ENCODE results near the gene KRTAP2-2. TPM values are rescaled to one million over a fixed set of nuclear protein-coding genes. Genes with fewer than 3 reads are reported as not detected.

The KRTAP2-2 gene
- total RNA-seq, 1 donor from 2014 or later: not detected

DNA sequence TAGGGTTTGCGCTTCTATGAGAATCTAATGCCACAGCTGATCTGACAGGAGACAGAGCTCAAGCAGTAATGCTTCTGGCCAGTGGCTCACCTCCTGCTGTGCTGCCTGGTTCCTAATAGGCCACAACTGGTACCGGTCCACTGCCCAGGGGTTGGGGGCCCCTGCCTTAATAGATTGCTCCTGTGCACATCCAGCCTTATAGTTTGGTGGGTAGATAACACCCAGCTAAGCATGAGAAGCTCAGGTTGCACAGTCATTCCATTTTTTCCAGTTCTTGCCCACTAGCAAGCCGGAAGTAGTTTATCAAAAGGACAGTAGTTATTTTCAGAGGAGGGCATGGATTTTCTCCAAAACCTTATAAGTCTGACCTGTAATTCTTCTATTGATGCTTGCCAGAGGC lies 35.6 kb downstream of the KRTAP2-2 start:
- Histone ChIP-seq H3K4me3 (ENCODE audit: low read depth, low read length) (no peak overlapping the region), H3K36me3 (ENCODE audit: control insufficient read depth, insufficient read depth, low read length) (no peaks in the 10 kb centered on the region), H3K27me3 (ENCODE audit: control insufficient read depth, insufficient read depth, low read length) (no peaks in the 10 kb centered on the region)
- TF ChIP-seq, protein P1, sequence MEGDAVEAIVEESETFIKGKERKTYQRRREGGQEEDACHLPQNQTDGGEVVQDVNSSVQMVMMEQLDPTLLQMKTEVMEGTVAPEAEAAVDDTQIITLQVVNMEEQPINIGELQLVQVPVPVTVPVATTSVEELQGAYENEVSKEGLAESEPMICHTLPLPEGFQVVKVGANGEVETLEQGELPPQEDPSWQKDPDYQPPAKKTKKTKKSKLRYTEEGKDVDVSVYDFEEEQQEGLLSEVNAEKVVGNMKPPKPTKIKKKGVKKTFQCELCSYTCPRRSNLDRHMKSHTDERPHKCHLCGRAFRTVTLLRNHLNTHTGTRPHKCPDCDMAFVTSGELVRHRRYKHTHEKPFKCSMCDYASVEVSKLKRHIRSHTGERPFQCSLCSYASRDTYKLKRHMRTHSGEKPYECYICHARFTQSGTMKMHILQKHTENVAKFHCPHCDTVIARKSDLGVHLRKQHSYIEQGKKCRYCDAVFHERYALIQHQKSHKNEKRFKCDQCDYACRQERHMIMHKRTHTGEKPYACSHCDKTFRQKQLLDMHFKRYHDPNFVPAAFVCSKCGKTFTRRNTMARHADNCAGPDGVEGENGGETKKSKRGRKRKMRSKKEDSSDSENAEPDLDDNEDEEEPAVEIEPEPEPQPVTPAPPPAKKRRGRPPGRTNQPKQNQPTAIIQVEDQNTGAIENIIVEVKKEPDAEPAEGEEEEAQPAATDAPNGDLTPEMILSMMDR (IDR thresholded peaks at IDR 0.05; ENCODE audit: insufficient read depth, low read length, poor library complexity, severe bottlenecking): no peak
- DNase-seq (ENCODE audit: low read depth): no peak

DNA sequence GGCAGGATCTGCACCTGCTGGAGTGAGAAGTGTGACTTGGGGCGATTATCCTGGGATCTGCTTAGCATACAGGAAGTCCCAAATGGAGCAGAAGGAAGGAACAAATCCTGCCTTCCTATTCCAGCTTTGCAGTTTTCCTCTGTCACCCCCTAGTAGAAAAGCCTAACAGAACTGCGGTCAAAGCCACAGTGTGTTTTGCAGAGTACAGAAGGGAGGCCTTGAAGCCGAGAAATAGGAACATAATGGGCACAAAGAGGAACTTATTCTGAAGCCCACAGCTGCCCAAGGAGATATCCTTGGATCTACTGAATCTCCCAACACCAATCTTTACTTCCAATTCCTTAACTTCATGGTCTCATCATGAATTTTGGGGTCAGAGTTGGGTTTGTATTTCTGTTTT lies 36.5 kb downstream of the KRTAP2-2 start:
- no peaks in the 10 kb centered on the region for H3K27me3 ChIP-seq (ENCODE audit: control insufficient read depth, insufficient read depth, low read length)
- TF ChIP-seq, protein P1 (IDR thresholded peaks at IDR 0.05; ENCODE audit: insufficient read depth, low read length, poor library complexity, severe bottlenecking): no peak
- H3K4me3 ChIP-seq (ENCODE audit: low read depth, low read length): no peak overlapping the region
- no peak for DNase-seq (ENCODE audit: low read depth)
- H3K36me3 ChIP-seq (ENCODE audit: control insufficient read depth, insufficient read depth, low read length): no peaks in the 10 kb centered on the region

DNA sequence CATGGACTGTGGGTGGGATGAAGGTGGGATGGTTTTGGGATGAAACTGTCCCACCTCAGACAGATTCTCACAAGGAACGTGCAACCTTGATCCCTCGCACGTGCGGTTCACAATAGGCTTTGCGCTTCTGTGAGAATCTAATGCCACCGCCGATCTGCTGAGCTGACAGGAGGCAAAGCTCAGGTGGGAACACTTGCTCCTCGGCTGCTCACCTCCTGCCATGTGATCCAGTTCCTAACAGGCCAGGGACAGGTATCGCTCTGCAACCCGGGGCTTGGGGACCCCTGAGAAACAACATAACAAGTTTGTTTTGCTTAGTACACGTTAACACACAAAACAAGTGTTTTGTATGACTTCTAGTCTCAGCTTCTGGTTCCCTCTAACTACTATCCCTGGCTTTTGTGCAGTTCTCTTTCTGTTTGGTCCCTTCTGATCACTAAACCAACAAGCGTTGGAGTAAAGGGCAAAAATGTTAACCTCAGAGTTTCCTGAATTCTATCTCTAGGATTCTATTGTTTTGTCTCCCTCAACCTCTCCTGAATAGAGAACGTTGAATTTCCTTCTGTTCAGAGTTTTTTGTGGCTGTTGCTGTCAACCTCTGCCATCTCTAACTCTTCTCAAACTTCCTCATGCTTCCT lies 38.3 kb downstream of the KRTAP2-2 start:
- TF ChIP-seq, protein P1 (IDR thresholded peaks at IDR 0.05; ENCODE audit: insufficient read depth, low read length, poor library complexity, severe bottlenecking): no peak
- no peak for DNase-seq (ENCODE audit: low read depth)
- Histone ChIP-seq H3K4me3 (ENCODE audit: low read depth, low read length) (no peak overlapping the region), H3K27me3 (ENCODE audit: control insufficient read depth, insufficient read depth, low read length) (no peaks in the 10 kb centered on the region), H3K36me3 (ENCODE audit: control insufficient read depth, insufficient read depth, low read length) (no peaks in the 10 kb centered on the region)

DNA sequence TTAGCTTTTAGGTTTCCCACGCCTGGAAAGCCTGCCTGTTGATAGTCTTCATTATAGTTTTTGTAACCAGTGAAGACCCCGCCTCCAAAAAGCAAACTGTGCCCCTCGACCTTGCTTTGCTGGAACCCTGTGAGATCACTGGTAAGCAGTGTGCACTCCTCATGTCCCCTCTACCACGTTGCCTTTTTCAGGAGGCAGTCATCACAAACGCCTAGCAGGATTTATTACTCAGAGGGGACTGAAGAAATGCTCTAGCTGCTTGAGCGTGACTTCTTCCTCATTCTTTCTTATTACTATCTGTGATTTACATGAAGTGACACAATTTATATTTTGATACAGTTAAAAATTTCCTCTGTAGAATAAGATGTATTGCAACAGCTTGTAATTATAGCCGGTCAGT lies 39.6 kb downstream of the KRTAP2-2 start:
- Histone ChIP-seq H3K27me3 (ENCODE audit: control insufficient read depth, insufficient read depth, low read length) (no peaks in the 10 kb centered on the region), H3K36me3 (ENCODE audit: control insufficient read depth, insufficient read depth, low read length) (no peaks in the 10 kb centered on the region), H3K4me3 (ENCODE audit: low read depth, low read length) (no peak overlapping the region)
- TF ChIP-seq, protein P1 (IDR thresholded peaks at IDR 0.05; ENCODE audit: insufficient read depth, low read length, poor library complexity, severe bottlenecking): no peak
- DNase-seq (ENCODE audit: low read depth): no peak

DNA sequence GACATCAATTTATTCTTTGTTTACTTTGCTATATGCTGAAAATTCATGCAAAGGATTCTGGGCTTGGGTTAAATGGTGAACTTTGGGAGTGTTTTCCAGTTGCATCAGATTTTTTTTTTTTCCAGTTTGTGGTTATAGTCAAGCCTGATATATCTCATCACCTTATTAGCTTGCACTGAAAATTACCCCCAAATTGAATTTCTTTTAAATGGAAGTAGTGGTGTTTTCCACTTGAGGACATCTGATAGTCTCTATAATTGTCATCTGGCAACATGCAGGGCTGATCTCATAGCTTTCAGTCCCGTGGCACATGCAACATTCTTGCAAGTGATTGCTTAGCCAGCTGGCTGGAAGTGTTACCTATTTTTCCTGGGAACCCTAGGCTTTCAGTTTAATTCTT lies 41.4 kb downstream of the KRTAP2-2 start:
- DNase-seq (ENCODE audit: low read depth): no peak
- TF ChIP-seq, protein P1 (IDR thresholded peaks at IDR 0.05; ENCODE audit: insufficient read depth, low read length, poor library complexity, severe bottlenecking): no peak
- Histone ChIP-seq H3K27me3 (ENCODE audit: control insufficient read depth, insufficient read depth, low read length) (no peaks in the 10 kb centered on the region), H3K4me3 (ENCODE audit: low read depth, low read length) (no peak overlapping the region), H3K36me3 (ENCODE audit: control insufficient read depth, insufficient read depth, low read length) (no peaks in the 10 kb centered on the region)

DNA sequence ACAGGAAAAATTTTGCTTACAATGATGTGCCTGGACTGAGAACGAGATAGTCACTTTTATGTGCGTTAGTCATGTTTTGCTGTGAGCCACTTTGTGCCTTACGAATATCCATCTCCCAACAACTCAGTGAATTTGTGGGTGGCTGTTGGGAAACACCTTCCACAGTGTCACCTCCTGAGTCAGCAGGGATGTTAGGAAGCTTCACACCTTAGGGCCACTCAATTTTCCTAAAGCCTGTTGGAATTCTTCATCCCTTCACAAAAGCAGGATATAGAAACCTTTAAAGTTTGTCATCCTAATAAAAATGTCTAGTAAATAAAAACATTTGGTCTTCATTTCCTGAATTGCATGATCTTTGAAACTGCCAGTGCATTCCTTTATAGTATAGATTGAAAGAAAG lies 41.8 kb downstream of the KRTAP2-2 start:
- Histone ChIP-seq H3K36me3 (ENCODE audit: control insufficient read depth, insufficient read depth, low read length) (no peaks in the 10 kb centered on the region), H3K27me3 (ENCODE audit: control insufficient read depth, insufficient read depth, low read length) (no peaks in the 10 kb centered on the region), H3K4me3 (ENCODE audit: low read depth, low read length) (no peak overlapping the region)
- TF ChIP-seq, protein P1 (IDR thresholded peaks at IDR 0.05; ENCODE audit: insufficient read depth, low read length, poor library complexity, severe bottlenecking): no peak
- no peak for DNase-seq (ENCODE audit: low read depth)
